B cell (primary cell): ENCODE measurements around the gene CUL4B.

Experiments
- EZH2 ChIP-seq: IDR thresholded peaks from 2 replicates; pipeline ENCODE4 v1.6.1; 2012; ENCODE audit warnings: borderline replicate concordance, low read depth, mild to moderate bottlenecking, moderate library complexity, low read length; ENCODE audit not compliant: insufficient read depth, poor library complexity, severe bottlenecking
- TF ChIP-seq, protein P1 (sequence below): fragments of 200-600 bp; IDR thresholded peaks from one replicate; pipeline ENCODE4 v1.8.0; 2022; ENCODE audit warnings: antibody characterized with exemption, mild to moderate bottlenecking

DNA sequence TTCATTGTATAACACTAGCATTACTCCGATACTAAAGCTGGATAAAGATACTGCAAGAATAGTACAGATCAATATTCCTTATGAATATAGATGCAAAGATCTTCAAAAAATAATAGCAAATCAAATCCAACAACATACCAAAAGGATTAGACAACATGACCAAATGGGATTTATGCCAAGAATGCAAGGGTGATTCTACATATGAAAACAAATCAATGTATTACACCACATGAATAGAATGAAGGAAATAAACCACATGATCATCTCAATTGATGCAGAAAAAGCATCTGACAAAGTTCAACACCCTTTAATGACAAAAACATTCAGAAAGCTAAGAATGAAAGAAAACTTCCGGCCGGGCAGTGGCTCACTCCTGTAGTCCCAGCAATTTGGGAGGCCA lies 42.8 kb downstream of the CUL4B start:
- TF ChIP-seq, protein P1, sequence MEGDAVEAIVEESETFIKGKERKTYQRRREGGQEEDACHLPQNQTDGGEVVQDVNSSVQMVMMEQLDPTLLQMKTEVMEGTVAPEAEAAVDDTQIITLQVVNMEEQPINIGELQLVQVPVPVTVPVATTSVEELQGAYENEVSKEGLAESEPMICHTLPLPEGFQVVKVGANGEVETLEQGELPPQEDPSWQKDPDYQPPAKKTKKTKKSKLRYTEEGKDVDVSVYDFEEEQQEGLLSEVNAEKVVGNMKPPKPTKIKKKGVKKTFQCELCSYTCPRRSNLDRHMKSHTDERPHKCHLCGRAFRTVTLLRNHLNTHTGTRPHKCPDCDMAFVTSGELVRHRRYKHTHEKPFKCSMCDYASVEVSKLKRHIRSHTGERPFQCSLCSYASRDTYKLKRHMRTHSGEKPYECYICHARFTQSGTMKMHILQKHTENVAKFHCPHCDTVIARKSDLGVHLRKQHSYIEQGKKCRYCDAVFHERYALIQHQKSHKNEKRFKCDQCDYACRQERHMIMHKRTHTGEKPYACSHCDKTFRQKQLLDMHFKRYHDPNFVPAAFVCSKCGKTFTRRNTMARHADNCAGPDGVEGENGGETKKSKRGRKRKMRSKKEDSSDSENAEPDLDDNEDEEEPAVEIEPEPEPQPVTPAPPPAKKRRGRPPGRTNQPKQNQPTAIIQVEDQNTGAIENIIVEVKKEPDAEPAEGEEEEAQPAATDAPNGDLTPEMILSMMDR, result no peak
- TF ChIP-seq EZH2, result no peak
